Gastroesophageal sphincter (tissue), 3 donors: ENCODE data around the gene ERMP1.

Source experiments
- CTCF ChIP-seq, 4 experiments: fragments of 200-600 bp in 2 of 4; fragments of 450-650 bp in 2 of 4; sonication (generic) in 1 of 4; IDR thresholded peaks; one replicate each; pipeline ENCODE4 v1.5.1; 2017 to 2019; ENCODE audit warnings: antibody characterized with exemption in 4 of 4, mild to moderate bottlenecking in 2 of 4, moderate library complexity in 2 of 4
- EP300 ChIP-seq: sonication (generic); formaldehyde crosslinking; IDR thresholded peaks from one replicate; pipeline ENCODE4 v1.6.1; 2017; ENCODE audit warnings: antibody characterized with exemption, mild to moderate bottlenecking
- POLR2A ChIP-seq, 2 donors: fragments of 450-650 bp; IDR thresholded peaks; one replicate each; pipeline ENCODE4 v1.6.1; 2017; ENCODE audit warnings: antibody characterized with exemption in 2 of 2, mild to moderate bottlenecking in 2 of 2, moderate library complexity in 1 of 2

- no peak for TF ChIP-seq CTCF (IDR thresholded peaks at IDR 0.05)
- no peak for TF ChIP-seq EP300
- TF ChIP-seq POLR2A (IDR thresholded peaks at IDR 0.05), result no peak
These were observed 83.6 kb downstream of the ERMP1 start for GRCh38 chr9:5749306-5749705.
